Activated CD8-positive, alpha-beta memory T cell treated with anti-CD3 and anti-CD28 coated beads for 48 hours (primary cell): Measurements from ENCODE around the gene MKS1.

Source experiments
- DNase-seq, 3 experiments: peaks; one replicate each; pipeline ENCODE4 v3.0.0-alpha.2; 2020; ENCODE audit warnings: low read depth in 2 of 3, low spot score in 2 of 3

Gene MKS1

GRCh38 chr17:58245428-58246103, 26.5 kb upstream of the MKS1 start:
- no peak for DNase-seq

GRCh38 chr17:58244963-58245362, 25.9 kb upstream of the MKS1 start:
- no peak for DNase-seq

GRCh38 chr17:58242171-58242784, 23.2 kb upstream of the MKS1 start:
- DNase-seq = no peak

GRCh38 chr17:58239987-58240386, 20.9 kb upstream of the MKS1 start:
- DNase-seq = no peak

- DNase-seq = no peak
Measured at GRCh38 chr17:58238147-58238634, 19.1 kb upstream of the MKS1 start, which contains the start of gene LPO. LPO (plus strand) TSS chr17:58238584; CDS start chr17:58242980, 4,396 bp downstream.

- DNase-seq = no peak
Measured at GRCh38 chr17:58236394-58236793, 17.3 kb upstream of the MKS1 start.

- no peak for DNase-seq
Measured at GRCh38 chr17:58235821-58236220, 16.8 kb upstream of the MKS1 start.

- no peak for DNase-seq
Measured at GRCh38 chr17:58234512-58234911, 15.5 kb upstream of the MKS1 start.

- DNase-seq = no peak
Measured at GRCh38 chr17:58233543-58233942, 14.5 kb upstream of the MKS1 start.

GRCh38 chr17:58232707-58233156, 13.7 kb upstream of the MKS1 start:
- no peak for DNase-seq

GRCh38 chr17:58231641-58232040, 12.6 kb upstream of the MKS1 start:
- DNase-seq = no peak

- no peak for DNase-seq
Measured at GRCh38 chr17:58229881-58230280, 10.8 kb upstream of the MKS1 start.

- no peak for DNase-seq
Measured at GRCh38 chr17:58229384-58229783, 10.3 kb upstream of the MKS1 start.

- DNase-seq = no peak
Measured at GRCh38 chr17:58228679-58229078, 9.6 kb upstream of the MKS1 start.

GRCh38 chr17:58227733-58228132, 8.7 kb upstream of the MKS1 start:
- DNase-seq = no peak

GRCh38 chr17:58224315-58224714, 5.3 kb upstream of the MKS1 start:
- no peak for DNase-seq

GRCh38 chr17:58219789-58220183, 731 bp upstream of the MKS1 start:
- DNase-seq = no peak

- DNase-seq = no peak
Measured at GRCh38 chr17:58217766-58218165, 1.3 kb downstream of the MKS1 start.

- no peak for DNase-seq
Measured at GRCh38 chr17:58215685-58216084, 3.4 kb downstream of the MKS1 start.

- no peak for DNase-seq
Measured at GRCh38 chr17:58210922-58211321, 8.1 kb downstream of the MKS1 start.

GRCh38 chr17:58208344-58208743, 10.7 kb downstream of the MKS1 start:
- DNase-seq = no peak

GRCh38 chr17:58207451-58207850, 11.6 kb downstream of the MKS1 start:
- no peak for DNase-seq

GRCh38 chr17:58205936-58206335, 13.1 kb downstream of the MKS1 start:
- no peak for DNase-seq
